NOMO-1 (cell line): ENCODE data around the gene RAX.
A peak's percentile ranks its signal among the peaks of the same experiment; 100 is the strongest.
"Not testable (repeated sequence)": the region's sequence is repeated elsewhere in the genome, so short reads cannot be mapped to it uniquely, and the experiment has no call there.

ENCODE experiments used
- DNase-seq, 2 experiments: peaks; one replicate each; lab custom pipeline; 2025; ENCODE audit not compliant: unreplicated experiment in 2 of 2; lab: John Stamatoyannopoulos, UW

Gene RAX

DNA sequence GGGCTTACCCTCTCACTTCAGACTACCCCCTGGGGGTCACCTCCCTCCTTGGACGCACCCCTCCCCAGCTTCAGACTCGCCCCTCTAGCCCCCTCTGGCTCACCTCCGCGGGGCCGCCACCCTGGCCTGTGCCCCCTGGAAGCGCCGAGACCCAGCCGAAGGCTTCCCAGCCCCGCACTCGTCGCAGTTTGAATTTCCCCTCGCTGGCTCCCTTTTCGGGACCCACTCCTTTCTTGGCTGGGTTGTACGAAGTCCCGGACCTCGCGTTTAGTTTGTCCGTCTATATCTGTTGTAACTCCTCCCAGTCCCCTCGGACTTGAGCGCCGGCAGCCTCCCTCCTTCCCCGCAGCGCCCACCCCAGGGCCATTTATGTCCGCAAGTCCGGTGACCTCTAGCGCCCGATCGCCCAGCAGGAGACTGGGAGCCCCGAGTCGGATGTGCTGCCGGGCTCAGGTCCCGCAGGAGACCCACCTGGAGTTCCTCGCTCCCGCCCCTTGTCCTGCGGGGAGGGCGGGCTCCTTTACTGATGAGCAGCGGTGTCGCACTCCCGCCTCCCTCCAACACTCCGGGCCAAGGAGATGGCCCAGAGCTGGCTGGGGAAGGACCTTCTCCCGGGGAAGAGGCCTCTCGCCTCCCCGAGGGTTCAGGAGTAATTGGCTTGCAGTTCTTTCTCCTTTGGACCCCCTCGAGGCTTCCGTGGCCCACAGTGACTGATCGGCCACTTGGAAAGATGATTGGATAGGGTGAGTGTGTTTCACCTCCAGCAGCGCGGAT lies 692 bp upstream of the RAX start:
- DNase-seq: no peak

DNA sequence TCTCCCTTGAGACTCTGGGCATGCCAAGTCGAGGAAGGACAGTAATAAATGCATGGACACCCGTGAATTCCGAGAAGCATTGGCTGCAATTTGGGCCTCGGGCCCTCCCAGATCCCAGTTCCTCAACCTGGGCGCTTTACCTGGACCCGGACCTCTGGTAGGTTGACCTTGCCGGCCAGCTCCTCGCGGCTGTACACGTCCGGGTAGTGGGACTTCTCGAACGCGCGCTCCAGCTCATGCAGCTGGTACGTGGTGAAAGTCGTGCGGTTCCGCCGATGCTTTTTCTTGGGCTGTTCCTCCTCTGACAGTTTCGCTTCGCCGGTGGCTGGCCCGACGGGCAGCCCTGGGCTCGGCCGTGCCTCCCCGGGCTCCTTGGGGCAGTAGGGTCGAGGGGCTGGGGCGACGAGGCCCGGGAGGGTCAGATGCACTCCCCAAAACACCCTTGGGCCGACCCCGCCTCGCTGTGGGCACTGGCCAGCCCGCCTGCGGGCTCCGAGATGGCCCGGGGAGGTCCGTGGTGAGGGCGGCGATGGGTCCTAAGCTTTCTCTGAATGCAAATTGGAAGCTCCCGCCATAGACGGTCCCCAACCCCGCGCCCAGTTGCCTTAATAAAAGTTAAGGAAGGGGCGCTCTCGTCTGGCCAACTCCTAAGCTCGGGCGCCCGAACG lies 899 bp downstream of the RAX start:
- no peak for DNase-seq

DNA sequence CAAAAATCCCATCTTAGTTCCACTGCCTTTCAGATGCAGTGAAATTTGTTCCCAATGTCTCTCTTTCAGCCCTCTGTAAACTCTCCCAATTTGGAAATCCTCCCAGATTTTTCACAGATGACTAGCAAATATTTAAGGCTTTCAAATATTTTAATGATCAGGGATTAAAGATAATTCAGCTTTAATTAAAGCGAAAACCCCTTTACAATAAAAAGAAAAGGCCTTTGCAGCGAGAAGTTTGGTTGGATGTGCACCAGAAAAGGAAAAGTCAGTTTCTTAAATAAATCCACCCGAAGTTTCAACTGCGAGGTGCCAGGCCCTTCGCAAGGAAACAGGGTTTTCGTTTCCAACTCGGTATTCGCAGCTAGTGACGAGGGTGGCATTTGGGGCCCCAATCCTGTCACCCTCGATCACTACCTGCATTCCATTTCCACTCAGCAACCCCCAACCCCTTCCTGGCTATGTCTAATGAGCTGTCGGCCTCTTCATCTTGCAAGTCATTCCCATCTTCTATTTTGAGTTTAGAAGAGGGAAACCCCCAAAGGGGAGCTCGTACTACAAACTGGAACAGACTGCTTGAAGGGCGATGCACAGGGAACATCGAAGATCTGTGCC lies 1.5 kb downstream of the RAX start:
- DNase-seq: no peak

- DNase-seq: no peak
Measured at GRCh38 chr18:59270689-59271257, 2.5 kb downstream of the RAX start.

- no peak for DNase-seq
Measured at GRCh38 chr18:59269563-59270119, 3.6 kb downstream of the RAX start.

GRCh38 chr18:59268721-59269562 lies 4.3 kb downstream of the RAX start:
- peak; percentile 11 to 13 for DNase-seq

DNA sequence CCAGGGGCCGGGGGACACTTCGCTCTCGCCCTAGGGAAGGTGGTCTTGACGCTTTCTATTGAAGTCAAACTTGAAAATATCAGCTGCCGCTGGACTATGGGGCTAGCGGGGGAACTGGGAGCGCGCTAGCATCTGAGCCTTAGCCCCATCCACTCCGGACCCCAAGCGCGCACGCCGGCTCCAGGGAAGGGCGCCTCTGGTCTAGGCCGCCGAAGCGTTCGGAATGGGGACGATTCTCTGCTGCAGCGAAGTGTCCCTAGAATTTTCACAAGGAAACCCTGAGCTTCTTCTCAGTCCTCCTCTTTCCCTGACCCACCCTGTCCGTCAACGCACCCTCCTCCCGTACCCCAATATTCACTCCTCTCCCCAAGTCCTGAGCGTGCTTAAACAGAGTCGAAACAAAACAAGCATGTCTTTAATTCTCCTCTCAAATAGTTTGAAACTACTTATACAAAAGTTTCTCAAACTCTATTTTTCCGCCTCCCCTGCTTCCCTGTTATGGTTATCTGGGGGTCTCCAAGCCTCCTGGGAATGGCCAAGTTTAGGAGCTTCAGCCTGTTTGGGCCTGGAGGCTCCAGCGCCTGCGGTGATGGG lies 5.0 kb downstream of the RAX start:
- no peak for DNase-seq

- no peak for DNase-seq
Measured at GRCh38 chr18:59267503-59268126, 5.6 kb downstream of the RAX start.

- no peak for DNase-seq
Measured at GRCh38 chr18:59266886-59267502, 6.3 kb downstream of the RAX start.

- DNase-seq: no peak
Measured at GRCh38 chr18:59266459-59266858, 6.8 kb downstream of the RAX start.

DNA sequence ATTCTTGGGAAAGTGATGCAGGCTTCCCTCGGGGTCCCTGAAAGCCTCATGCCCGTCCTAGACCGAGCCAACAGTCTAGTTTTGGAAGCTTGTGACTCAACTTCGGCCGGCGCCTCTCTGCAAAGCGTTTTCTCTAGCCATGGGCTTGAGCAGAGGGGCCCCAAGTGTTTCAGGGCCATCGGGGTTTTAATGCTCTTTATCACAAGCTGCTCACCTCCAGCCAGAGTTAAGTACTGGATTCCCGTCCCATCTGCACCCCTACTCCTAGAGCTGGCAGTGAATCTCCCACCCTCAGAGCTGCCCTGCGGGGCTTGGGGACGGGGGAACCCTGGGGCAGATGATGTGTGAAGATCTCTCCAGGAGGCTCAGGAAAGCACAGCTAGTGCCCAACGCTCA lies 7.3 kb downstream of the RAX start:
- no peak for DNase-seq

DNA sequence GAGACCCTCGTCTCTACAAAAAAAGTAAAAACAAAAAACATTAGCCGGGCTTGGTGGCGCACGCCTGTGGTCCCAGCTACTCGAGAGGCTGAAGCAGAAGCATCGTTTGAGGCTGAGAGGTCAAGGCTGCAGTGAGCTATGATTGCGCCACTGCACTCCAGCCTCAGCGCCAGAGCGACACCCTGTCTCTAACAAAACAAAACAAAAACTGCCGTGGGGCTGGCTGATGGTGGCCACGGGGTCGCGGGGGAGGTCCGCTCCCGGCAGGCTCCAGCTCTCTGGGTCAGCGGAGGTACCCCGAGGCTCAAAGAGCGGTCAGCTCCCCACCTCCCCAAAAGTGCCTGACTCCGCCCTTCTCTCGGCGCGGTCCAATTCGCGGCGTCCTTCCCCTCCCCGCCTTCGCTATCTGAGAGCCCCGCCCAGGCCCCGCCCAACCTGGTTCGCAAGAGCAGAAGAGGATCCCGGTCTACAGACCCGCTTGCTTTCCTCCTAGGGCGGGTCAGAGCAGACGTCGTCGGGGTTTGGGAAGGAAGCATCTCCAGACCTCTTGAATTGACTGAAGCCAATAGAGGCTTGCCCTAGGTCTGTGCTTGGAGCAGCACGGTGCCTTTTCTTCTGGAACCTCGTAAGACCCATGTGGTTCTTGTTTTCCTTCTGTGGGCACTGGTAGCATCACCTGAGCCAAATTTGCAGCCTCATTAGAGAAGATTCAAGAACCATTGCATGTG lies 7.8 kb downstream of the RAX start:
- no peak for DNase-seq

- DNase-seq: no peak
Measured at GRCh38 chr18:59264651-59265245, 8.5 kb downstream of the RAX start.

DNA sequence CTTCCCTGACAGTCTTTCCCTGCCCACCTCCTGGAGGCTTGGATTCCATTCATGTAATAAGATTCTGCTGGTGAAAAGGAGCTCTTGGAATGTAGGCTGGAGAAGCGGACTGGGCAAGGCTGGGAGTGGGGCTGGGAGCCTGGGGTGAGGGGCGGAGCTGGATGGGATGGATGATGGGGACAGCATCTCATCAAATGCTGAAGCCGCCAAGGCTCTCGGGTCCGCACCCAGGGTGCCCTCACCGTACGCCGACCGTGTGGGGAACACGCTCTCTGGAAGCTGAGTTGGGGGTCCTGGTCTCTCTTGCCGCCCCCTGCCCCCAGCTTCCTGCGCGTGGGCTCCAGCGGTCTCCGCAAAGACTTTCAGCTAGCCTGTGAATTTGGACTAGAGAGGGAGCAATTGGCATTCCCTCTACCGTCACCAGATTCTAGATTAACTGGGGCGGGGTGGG lies 9.1 kb downstream of the RAX start:
- no peak for DNase-seq

DNA sequence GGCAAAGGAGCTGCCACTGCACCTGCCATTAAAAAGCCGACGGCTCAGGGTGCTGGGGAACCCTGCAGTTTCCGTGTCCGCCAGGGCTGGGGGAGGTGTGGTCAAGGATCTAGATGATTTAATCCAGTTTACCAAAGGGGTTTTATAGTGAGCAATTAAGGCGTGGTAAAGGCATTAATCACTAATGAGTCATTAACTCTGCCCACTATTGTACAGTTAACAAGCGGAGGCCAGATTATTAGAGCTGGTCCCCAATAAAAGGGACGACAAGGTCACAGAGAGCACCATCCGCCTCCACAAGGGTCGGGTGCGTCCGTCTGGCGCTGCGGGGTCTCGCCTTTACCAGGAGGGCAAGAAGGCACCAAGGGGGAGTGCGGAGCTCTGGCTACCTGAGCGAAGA lies 9.6 kb downstream of the RAX start:
- DNase-seq: no peak

DNA sequence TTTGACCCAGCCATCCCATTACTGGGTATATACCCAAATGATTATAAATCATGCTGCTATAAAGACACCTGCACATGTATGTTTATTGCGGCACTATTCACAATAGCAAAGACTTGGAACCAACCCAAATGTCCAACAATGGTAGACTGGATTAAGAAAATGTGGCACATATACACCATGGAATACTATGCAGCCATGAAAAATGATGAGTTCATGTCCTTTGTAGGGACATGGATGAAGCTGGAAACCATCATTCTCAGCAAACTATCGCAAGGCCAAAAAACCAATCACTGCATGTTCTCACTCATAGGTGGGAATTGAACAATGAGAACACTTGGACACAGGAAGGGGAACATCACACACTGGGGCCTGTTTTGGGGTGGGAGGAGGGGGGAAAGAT lies 11.0 kb downstream of the RAX start:
- DNase-seq: not testable (repeated sequence)

- DNase-seq: not testable (repeated sequence)
Measured at GRCh38 chr18:59261842-59262241, 11.4 kb downstream of the RAX start.

DNA sequence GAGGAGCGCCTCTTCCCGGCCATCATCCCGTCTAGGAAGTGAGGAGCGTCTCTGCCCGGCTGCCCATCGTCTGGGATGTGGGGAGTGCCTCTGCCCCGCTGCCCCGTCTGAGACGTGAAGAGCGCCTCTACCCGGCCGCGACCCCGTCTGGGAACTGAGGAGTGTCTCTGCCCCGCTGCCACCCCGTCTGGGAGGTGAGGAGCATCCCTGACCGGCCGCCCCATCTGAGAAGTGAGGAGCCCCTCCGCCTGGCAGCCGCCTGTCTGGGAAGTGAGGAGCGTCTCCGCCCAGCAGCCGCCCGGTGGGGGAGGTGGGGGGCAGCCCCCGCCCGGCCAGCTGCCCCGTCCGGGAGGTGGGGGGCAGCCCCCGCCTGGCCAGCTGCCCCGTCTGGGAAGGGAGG lies 17.8 kb downstream of the RAX start:
- not testable (repeated sequence) for DNase-seq
